HL-60 (cell line): ENCODE results near the gene MFAP1.

Experiments used
- CTCF ChIP-seq: IDR thresholded peaks from one replicate; pipeline ENCODE4 v1.5.1; 2011; ENCODE audit warnings: low read length, control low read depth, inconsistent platforms; ENCODE audit not compliant: insufficient read depth
- POLR2AphosphoS5 ChIP-seq: IDR thresholded peaks from 2 replicates; pipeline ENCODE4 v1.6.1; 2012; ENCODE audit warnings: low read depth

GRCh38 chr15:43772624-43773023 is 51.9 kb downstream of the MFAP1 start:
- TF ChIP-seq CTCF (no peak), POLR2AphosphoS5 (no peak)
